WTC11 (cell line): ENCODE data around the gene BTBD10. TPM values are rescaled to one million over a fixed set of nuclear protein-coding genes. Genes with fewer than 3 reads are reported as not detected.

ENCODE experiments used
- ATAC-seq: fragments of 200-7000 bp; cut with Tn5 transposase; 2 replicates; pipeline ENCODE4 v1.10.0; 2021; ENCODE audit warnings: mild to moderate bottlenecking, moderate library complexity
- CTCF ChIA-PET: fragments of 300-600 bp; sonication (Branson Sonifier 250); formaldehyde crosslinking; loops from one replicate; lab custom pipeline; 2021; ENCODE audit warnings: antibody characterized with exemption; lab: Charles Lee
- POLR2A ChIA-PET: fragments of 350-600 bp; sonication (Branson Sonifier 250); formaldehyde crosslinking; loops from one replicate; lab custom pipeline; 2021; ENCODE audit warnings: antibody characterized with exemption; lab: Charles Lee
- DNase-seq: peaks from one replicate; pipeline ENCODE4 v3.0.0; 2021; ENCODE audit warnings: low spot score
- H3K27ac Mint-ChIP-seq: 2 replicates; pipeline ENCODE4 v1.8.0; 2021; ENCODE audit warnings: mixed read lengths
- H3K27me3 Mint-ChIP-seq: 2 replicates; pipeline ENCODE4 v1.8.0; 2021; ENCODE audit warnings: low read depth, mild to moderate bottlenecking, moderate library complexity, mixed read lengths
- H3K36me3 Mint-ChIP-seq: 2 replicates; pipeline ENCODE4 v1.8.0; 2021; ENCODE audit warnings: mixed read lengths
- H3K4me1 Mint-ChIP-seq: 2 replicates; pipeline ENCODE4 v1.8.0; 2022; ENCODE audit warnings: mixed read lengths
- H3K4me3 Mint-ChIP-seq: 2 replicates; pipeline ENCODE4 v1.8.0; 2021; ENCODE audit warnings: mild to moderate bottlenecking, moderate library complexity, mixed read lengths
- H3K9me3 Mint-ChIP-seq: 2 replicates; pipeline ENCODE4 v1.8.0; 2021; ENCODE audit warnings: mixed read lengths
- AFF4 ChIP-seq: sonication (generic); formaldehyde crosslinking; IDR thresholded peaks from 2 replicates; pipeline ENCODE4 v1.8.1; 2023; ENCODE audit warnings: mild to moderate bottlenecking, missing genetic modification reagents, borderline replicate concordance
- ARID4B ChIP-seq: sonication (generic); formaldehyde crosslinking; IDR thresholded peaks from 2 replicates; pipeline ENCODE4 v1.8.0; 2023; ENCODE audit warnings: missing genetic modification reagents, mild to moderate bottlenecking, borderline replicate concordance
- CBFB ChIP-seq: sonication (generic); formaldehyde crosslinking; IDR thresholded peaks from 2 replicates; pipeline ENCODE4 v1.8.1; 2022; ENCODE audit warnings: mild to moderate bottlenecking, low read depth, missing genetic modification reagents
- E2F4 ChIP-seq: sonication (generic); formaldehyde crosslinking; IDR thresholded peaks from 2 replicates; pipeline ENCODE4 v1.8.1; 2022; ENCODE audit warnings: low read depth, mild to moderate bottlenecking, moderate library complexity, missing genetic modification reagents, borderline replicate concordance
- ERG ChIP-seq: fragments of 250-450 bp; sonication (Bioruptor Pico); IDR thresholded peaks from 2 replicates; pipeline ENCODE4 v1.8.0; 2021; ENCODE audit warnings: mild to moderate bottlenecking
- ETV6 ChIP-seq: sonication (generic); formaldehyde crosslinking; IDR thresholded peaks from 2 replicates; pipeline ENCODE4 v1.8.1; 2022; ENCODE audit warnings: mild to moderate bottlenecking, missing genetic modification reagents
- FOXJ3 ChIP-seq: sonication (generic); formaldehyde crosslinking; IDR thresholded peaks from 2 replicates; pipeline ENCODE4 v1.9.0; 2021; ENCODE audit warnings: missing genetic modification reagents, mild to moderate bottlenecking, borderline replicate concordance
- GTF2I ChIP-seq: fragments of 250-450 bp; sonication (Bioruptor Pico); conservative IDR thresholded peaks from 2 replicates; pipeline ENCODE4 v1.4.0; 2021; ENCODE audit warnings: mild to moderate bottlenecking
- KAT7 ChIP-seq: sonication (generic); formaldehyde crosslinking; IDR thresholded peaks from 2 replicates; pipeline ENCODE4 v1.8.1; 2023; ENCODE audit warnings: missing genetic modification reagents, mild to moderate bottlenecking, borderline replicate concordance
- TCF7 ChIP-seq: sonication (generic); formaldehyde crosslinking; IDR thresholded peaks from 2 replicates; pipeline ENCODE4 v1.8.0; 2022; ENCODE audit warnings: mild to moderate bottlenecking, low read depth, missing genetic modification reagents, moderate library complexity
- USF1 ChIP-seq: sonication (generic); formaldehyde crosslinking; IDR thresholded peaks from 2 replicates; pipeline ENCODE4 v1.8.0; 2022; ENCODE audit warnings: mild to moderate bottlenecking, missing genetic modification reagents
- ZNF121 ChIP-seq: sonication (generic); formaldehyde crosslinking; IDR thresholded peaks from 2 replicates; pipeline ENCODE4 v1.8.0; 2023; ENCODE audit warnings: missing genetic modification reagents
- ZNF219 ChIP-seq: sonication (generic); formaldehyde crosslinking; IDR thresholded peaks from 2 replicates; pipeline ENCODE4 v1.8.0; 2023; ENCODE audit warnings: missing genetic modification reagents, mild to moderate bottlenecking, borderline replicate concordance
- ZNF416 ChIP-seq: fragments of 250-450 bp; sonication (Bioruptor Pico); IDR thresholded peaks from 2 replicates; pipeline ENCODE4 v1.9.0; 2021; ENCODE audit warnings: mild to moderate bottlenecking, inconsistent platforms
- total RNA-seq: library from RNA; stranded (reverse); gene quantifications from 3 replicates; pipeline ENCODE4 v1.2.3, GENCODE V29; 2021

Gene BTBD10
- total RNA-seq, 1 experiment from 2014 or later, result 19.4 TPM

- no peak for TF ChIP-seq KAT7
Measured at GRCh38 chr11:13338427-13339069, 124.5 kb downstream of the BTBD10 start (continued).

GRCh38 chr11:13338019-13338426 lies 125.0 kb downstream of the BTBD10 start:
- Mint-ChIP-seq H3K4me1 (no peaks in the 10 kb centered on the region), H3K27me3 (no peaks in the 10 kb centered on the region), H3K27ac (no peak overlapping the region), H3K36me3 (no peaks in the 10 kb centered on the region), H3K9me3 (peaks cover 18% of the 10 kb centered on the region), H3K4me3 (no peak overlapping the region)
- CTCF ChIA-PET, result interaction anchor here (0.5 to 2.5 kb wide), 3 partner anchors 16 to 332 kb away, joined by 3 to 14 read pairs (median 3); no protein-coding TSS in a partner anchor
- POLR2A ChIA-PET, result no interaction called here
- no peak for DNase-seq
- ATAC-seq, result no peak
- TF ChIP-seq ERG (CRISPR knock-in tag), result no peak
- no peak for TF ChIP-seq E2F4
- no peak for TF ChIP-seq GTF2I (CRISPR knock-in tag)
- TF ChIP-seq CBFB (CRISPR knock-in tag), result no peak
- no peak for TF ChIP-seq AFF4 (CRISPR knock-in tag)
- TF ChIP-seq ZNF219 (CRISPR knock-in tag), result no peak
- TF ChIP-seq ARID4B (CRISPR knock-in tag), result no peak
- no peak for TF ChIP-seq ETV6 (CRISPR knock-in tag)
- TF ChIP-seq ZNF121 (CRISPR knock-in tag), result no peak
- no peak for TF ChIP-seq FOXJ3 (CRISPR knock-in tag)
- no peak for TF ChIP-seq USF1 (CRISPR knock-in tag)
- TF ChIP-seq TCF7 (CRISPR knock-in tag), result no peak
- TF ChIP-seq ZNF416 (CRISPR knock-in tag), result no peak

Other genes with a start within 250 kb of the BTBD10 start
- gene BMAL1, start 185.4 kb downstream of the BTBD10 start, total RNA-seq, result 5.1 to 8.3 TPM (median 8.1 TPM) in 3 replicates
- not detected in 3 replicates for gene PTH, start 32.8 kb upstream of the BTBD10 start, total RNA-seq
- gene FAR1, start 205.4 kb upstream of the BTBD10 start, total RNA-seq, result 58.8 to 63.9 TPM (median 60.5 TPM) in 3 replicates